ENCODE measurements around the gene TEPSIN.

The TEPSIN gene

GRCh38 chr17:81248649-81249048 lies 9.8 kb upstream of the TEPSIN start:
- no peak for DNase-seq

- DNase-seq: no peak
These were observed 8.6 kb upstream of the TEPSIN start for GRCh38 chr17:81247339-81247990.

- no peak for DNase-seq
These were observed 8.0 kb upstream of the TEPSIN start for GRCh38 chr17:81246679-81247338.

GRCh38 chr17:81246343-81246670 lies 7.5 kb upstream of the TEPSIN start:
- DNase-seq: no peak

GRCh38 chr17:81245665-81246342 lies 6.9 kb upstream of the TEPSIN start:
- no peak for DNase-seq

GRCh38 chr17:81245024-81245664 lies 6.3 kb upstream of the TEPSIN start:
- DNase-seq: no peak

- no peak for DNase-seq
These were observed 5.6 kb upstream of the TEPSIN start for GRCh38 chr17:81244358-81245023.

GRCh38 chr17:81243333-81243664 lies 4.4 kb upstream of the TEPSIN start:
- no peak for DNase-seq

GRCh38 chr17:81242421-81243332 lies 3.8 kb upstream of the TEPSIN start:
- no peak for DNase-seq

- DNase-seq: no peak
These were observed 3.0 kb upstream of the TEPSIN start for GRCh38 chr17:81241648-81242420.

- DNase-seq: no peak
These were observed 2.3 kb upstream of the TEPSIN start for GRCh38 chr17:81241203-81241602.

- no peak for DNase-seq
These were observed 1.9 kb upstream of the TEPSIN start for GRCh38 chr17:81240761-81241160.

- no peak for DNase-seq
These were observed 1.1 kb upstream of the TEPSIN start for GRCh38 chr17:81239714-81240555.

GRCh38 chr17:81238490-81238814 lies 403 bp downstream of the TEPSIN start:
- DNase-seq: no peak

- no peak for DNase-seq
These were observed 1.0 kb downstream of the TEPSIN start for GRCh38 chr17:81237591-81238489.

- DNase-seq: no peak
These were observed 2.1 kb downstream of the TEPSIN start for GRCh38 chr17:81236784-81237183.

- DNase-seq: no peak
These were observed 2.8 kb downstream of the TEPSIN start for GRCh38 chr17:81235822-81236740.
